GM18520 (cell line): Measurements from ENCODE around the gene TLK1.
A peak's percentile ranks its signal among the peaks of the same experiment; 100 is the strongest.
"Not testable (repeated sequence)": the region's sequence is repeated elsewhere in the genome, so short reads cannot be mapped to it uniquely, and the experiment has no call there.

Source experiments
- ATAC-seq: cut with Tn5 transposase; IDR thresholded peaks from one replicate; pipeline ENCODE4 v1.9.1; 2021; ENCODE audit not compliant: unreplicated experiment

The TLK1 gene

DNA sequence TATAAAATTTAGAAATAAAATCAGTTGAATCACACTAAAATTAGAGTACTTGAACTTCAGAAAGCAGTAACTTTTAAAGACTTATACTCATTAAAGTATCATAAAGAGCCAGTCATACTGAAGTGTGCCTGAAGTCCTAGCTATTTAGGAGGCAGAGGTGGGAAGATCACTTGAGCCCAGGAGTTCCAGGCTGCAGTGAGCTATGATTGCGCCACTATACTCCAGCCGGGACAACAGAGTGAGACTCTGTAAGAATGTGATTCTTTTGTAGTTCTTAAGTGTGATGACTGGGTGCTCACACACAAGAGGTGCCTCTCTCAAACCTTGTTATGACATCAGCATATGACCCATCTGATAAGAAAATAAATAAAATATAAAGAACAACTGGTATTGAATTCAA is 14.6 kb downstream of the TLK1 start:
- no peak for ATAC-seq

DNA sequence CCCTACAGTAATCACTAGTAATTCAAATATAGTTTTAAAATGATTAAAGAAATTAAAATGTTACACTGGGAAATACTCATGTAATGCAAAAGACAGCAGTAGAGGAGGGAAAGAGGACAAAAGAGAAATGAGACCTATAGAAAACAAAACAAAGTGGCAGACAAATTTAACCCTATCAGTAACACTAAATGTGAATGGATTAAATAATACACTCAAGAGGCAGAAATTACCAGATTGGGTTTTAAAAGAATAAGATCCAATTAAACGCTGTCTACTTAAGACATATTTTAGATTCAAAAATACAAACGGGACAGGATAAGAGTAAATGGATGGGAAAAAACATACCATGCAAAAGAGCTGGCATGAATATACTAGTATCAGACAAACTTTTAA is 17.0 kb downstream of the TLK1 start:
- no peak for ATAC-seq

DNA sequence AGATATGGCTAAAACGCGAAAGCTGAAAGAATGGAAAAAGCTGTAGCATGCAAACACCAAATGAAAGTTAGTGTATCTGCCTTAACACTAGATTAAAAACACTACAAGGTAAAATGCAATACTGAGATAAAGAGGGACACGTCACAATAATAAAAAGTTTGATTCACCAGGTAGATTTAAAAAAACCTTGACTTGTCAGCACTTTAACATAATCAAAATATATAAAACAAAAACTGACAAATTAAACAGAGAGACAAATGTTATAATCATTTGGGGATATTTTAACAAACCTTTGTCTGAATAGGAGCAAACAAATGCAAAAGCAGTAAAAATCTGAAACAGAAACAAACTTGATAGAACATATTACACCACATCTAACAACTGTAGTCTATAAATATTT is 18.3 kb downstream of the TLK1 start:
- ATAC-seq = no peak

DNA sequence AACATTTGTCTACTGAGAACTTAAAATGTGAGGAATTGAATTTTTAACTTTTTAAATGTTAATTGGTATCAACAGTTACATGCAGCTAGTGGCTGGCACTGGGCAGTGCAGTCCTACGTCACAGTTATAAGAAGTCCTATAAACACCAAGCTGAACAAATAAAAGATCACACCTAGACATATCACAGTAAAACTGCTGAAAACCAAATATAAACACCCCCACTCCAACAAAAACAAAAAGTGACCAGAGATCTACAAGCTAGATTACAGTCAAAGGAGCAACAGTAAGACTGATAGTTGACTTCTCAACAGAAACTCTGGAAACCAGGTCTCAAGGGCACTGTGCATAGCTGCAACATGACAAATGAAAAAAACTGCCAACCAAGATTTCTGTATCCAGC is 19.4 kb downstream of the TLK1 start:
- no peak for ATAC-seq

DNA sequence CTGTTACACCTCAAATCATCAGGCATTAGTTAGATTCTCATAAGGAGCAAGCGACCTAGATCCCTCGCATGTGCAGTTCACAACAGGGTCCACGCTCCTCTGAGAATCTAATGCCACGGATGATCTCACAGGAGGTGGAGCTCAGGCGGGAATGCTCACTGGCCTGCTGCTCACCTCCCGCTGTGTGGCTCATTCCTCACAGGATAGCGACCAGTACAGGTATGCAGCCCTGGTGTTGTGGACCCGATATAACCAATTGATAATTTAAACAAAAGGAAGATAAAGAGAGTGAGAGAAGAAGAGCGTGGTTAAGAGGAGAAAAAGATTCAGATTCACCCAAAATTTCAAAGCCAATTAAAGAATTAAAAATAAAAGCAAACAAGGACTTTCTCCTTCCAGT is 20.8 kb downstream of the TLK1 start:
- ATAC-seq = no peak

DNA sequence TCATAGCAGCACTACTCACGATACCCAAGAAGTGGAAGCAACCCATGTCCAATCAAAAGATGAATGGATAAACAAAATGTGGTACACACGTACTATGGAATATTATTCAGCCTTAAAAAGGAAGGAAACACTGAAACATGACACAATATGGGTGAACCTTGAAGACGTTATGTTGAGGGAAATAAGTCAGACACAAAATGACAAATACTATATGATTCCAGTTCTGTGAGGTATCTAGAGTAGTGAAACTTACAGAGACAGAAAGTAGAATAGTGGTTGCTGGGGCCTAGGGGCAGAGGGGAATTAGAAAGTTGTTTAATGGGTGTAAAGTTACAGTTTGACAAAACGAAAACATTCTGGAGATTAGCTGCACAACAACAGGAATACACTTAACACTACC is 24.7 kb downstream of the TLK1 start:
- peak; percentile 78 for ATAC-seq

DNA sequence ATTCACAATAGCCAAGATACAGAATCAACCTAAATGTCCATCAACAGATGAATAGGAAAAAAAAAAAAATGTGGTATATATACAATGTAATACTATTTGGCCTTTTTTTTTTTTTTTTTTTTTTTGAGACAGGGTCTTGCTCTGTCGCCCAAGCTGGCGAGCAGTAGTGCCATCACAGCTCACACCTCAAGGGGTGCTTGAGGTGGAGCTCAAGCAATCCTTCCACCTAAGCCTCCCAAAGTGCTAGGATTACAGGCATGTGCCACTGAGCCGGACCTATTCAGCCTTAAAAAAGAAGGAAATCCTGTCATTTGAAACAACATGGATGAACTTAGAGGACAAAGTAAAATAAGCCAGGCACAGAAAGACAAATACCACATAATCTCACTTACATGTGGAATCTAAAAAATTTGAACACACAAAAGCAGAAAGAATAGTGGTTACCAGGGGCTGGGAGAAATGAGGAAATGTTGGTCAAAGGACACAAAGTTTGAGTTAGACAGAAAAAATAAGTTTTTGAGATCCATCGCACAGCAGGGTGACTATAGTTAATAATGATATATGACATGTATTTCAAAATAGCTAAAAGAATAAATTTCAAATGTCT is 26.0 kb downstream of the TLK1 start:
- ATAC-seq = no peak

DNA sequence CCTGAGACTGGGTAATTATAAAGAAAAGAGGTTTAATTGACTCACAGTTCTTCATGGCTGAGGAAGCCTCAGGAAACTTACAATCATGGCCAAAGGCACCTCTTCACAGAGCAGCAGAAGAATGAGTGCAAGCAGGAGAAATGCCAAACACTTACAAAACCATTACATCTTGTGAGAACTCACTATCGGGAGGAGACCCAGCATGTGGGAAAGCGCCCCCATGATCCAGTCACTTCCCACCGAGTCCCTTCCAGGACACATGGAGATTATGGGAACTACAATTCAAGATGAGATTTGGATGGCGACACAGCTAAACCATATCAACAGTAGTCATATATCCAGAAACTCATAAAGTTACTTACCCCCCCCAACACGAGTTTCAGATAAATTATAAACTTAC is 28.6 kb downstream of the TLK1 start:
- no peak for ATAC-seq

DNA sequence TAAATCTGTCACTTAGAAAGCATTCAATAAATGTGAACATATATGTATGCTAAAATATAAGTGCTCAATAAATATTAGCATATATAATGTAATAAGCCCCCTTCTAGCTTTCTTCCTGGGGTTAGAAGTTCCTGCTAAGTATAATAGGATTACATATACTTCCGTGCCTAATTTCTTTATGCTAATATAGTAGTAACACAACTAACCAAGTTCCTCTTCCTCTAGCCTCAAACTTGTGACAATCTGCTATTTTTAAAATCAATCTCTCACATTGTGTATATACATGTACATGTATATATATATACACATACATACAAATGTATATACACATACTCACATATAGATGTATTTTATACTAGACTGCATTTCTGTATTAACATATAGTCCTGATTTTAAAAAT is 32.2 kb downstream of the TLK1 start:
- no peak for ATAC-seq

DNA sequence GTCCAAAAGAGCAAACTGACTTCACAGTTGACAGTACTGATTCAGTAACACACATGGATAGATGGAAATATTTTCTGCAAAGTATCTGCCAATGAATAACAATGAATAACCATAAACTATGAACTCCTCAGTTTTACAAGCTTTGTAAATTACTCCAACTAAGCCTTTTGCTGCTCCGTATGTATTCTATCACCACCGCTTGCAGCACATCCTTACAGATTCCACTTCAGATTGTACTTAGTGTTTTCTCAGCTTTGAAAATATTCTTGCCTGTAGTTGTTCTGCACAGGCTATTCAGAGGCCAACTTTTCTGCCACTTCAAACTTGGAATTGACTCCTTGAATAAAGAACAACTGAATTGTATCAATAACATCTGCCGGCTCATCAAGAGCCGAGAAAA is 36.2 kb downstream of the TLK1 start:
- ATAC-seq = no peak

DNA sequence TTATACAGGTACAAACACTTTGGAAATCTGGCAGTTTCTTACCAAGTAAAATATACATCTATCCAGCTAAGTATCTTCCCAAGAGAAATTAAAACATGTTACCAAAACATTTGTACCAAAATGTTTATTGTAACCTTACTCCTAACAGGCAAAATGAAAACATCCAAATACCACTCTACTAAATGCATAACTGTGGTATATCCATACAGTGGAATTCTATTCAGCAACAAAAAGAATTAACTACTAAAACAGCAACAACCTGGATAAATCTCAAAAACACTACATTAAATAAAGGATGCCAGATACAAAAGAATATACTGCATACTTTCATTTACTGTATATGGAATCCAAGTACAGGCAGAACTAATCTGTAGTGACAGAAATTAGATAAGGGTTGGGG is 51.1 kb downstream of the TLK1 start:
- ATAC-seq = no peak

DNA sequence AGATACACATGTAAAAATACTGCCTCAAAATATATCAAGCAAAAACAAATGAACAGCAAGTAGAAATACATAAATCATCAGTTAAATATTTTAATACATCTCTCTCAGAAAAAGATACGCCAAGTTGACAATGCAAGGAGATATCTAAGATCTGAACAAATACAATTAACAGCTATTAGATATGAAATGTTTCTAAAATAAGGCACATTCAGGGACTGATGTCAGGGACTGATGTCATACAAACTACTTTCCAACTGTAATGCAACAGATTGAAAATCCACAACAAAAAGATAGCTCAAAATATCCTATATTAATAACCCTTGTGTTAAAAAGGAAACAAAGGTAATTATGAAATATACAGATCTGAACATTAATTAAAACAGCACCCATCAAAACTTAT is 51.7 kb downstream of the TLK1 start:
- ATAC-seq = no peak

DNA sequence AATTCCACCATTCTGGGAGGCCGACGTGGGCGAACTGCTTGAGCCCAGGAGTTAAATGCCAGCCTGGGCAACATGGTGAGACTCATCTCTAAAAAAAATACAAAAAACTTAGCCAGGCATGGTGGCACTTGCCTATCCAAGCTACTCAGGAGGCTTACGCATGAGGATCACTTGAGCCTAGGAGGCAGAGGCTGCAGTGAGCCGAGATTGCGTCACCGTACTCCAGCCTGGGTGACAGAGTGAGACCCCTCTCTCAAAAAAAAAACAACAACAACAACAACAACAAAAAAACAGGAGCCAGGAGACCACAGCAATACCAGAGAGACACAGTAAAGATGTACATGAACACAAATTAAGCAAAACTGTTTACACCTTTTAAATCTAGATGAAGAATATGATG is 52.9 kb downstream of the TLK1 start:
- ATAC-seq = no peak

DNA sequence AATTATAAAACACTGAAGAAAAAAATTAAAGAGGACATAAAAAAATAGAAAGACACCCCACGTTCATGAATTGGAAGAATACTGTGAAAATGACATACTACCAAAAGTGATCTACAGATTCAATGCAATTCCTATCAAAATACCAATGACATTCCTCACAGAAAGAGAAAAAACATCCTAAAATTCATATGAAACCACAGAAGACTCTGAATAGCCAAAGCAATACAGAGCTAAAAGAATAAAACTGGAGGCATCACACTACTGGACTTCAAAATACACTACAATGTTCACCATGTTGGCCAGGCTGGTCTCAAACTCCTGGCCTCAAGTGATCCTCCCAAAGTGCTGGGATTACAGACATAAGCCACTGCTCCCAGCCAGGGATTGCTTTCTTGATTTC is 56.3 kb downstream of the TLK1 start:
- ATAC-seq = no peak

DNA sequence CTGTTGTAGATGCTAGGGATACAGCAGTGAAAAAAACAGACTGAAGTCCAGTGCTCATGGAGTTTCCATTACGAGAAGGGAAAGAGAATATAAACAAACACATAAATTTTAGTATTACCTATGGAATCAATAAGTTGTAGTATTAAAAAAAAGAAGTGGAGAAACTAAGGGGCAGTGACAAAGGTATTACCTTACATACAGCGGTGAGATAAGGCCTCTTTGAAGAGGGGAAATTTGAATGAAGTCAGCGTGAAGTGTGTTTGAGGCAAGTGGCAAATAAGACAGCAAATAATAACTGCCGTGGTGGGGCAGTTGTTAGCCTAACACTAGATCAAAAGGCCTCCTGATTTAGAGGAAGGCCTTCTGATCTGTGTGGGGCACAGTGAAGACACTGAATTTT is 57.9 kb downstream of the TLK1 start:
- no peak for ATAC-seq

DNA sequence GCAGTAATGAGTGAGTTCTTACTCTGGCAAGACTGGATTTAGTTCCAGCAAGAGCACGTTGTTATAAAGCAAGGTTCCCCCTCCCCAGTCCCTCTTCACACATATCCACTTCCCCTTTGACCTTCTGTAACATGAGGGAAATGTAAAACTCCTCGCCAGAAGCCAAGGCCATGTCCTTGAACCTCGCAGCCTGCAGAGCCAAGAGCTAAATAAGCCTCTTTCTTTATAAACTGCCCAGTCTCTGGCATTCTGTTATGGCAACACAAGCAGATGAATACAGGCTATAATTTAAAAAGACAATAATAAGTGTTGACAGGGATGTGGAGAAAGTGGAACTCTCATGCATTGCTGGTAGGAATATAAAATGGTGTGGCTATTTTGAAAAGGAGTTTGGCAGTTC is 60.3 kb downstream of the TLK1 start:
- ATAC-seq = no peak

DNA sequence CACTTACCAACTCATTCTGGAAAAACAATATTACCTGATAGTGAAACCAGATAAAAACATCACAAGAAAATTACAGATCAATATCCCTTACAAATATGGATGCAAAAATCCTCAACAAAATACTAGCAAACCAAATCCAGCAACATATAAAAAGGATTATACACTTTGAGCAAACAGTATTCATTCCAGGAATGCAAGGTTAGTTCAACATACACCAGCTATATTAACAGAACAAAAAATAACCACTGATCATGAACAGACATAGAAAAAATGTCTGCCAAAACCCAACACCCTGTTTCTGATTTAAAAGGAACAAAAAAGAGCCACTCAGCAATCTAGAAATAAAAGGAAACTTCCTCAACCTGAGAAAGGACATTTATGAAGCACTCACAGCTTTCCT is 62.1 kb downstream of the TLK1 start:
- ATAC-seq = no peak

DNA sequence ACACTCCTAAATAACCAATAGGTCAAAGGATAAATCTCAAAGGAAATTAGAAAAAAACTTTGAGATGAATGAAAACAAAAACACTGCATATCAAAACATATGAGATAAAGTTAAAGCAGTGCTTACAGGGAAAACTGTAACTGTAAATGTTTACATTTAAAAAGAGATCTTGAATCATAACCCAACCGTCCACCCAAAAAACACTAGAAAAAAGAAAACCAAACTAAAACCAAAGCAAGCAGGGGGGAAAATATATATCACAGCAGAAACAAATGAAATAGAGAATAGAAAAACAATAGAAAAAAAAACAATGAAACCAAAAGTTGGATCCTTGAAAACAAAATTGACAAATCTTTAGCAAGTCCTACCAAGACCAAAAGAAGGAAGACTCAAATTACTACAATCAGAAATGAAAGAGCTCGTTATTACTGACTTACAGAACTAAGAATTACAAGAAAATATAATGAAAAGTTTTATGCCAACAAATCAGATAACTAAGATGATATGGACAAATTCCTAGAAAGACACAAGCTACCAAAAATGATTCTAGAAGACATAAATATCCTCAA is 65.6 kb downstream of the TLK1 start:
- ATAC-seq = no peak

DNA sequence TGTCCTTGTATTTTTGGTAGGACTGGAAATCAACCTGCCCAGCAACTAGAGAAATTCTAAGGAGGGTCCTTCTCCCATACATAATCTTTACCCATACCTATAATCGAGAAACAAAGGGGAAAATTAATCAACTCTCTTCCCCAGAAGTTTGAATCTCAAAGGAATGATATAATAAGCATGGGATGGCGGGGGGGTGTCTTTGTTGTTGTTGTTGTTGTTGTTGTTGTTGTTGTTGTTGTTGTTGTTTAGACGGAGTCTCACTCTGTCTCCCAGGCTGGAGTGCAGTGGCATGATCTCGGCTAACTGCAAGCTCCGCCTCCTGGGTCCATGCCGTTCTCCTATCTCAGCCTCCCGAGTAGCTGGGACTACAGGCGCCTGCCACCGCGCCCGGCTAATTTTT is 69.2 kb downstream of the TLK1 start:
- ATAC-seq = not testable (repeated sequence)

DNA sequence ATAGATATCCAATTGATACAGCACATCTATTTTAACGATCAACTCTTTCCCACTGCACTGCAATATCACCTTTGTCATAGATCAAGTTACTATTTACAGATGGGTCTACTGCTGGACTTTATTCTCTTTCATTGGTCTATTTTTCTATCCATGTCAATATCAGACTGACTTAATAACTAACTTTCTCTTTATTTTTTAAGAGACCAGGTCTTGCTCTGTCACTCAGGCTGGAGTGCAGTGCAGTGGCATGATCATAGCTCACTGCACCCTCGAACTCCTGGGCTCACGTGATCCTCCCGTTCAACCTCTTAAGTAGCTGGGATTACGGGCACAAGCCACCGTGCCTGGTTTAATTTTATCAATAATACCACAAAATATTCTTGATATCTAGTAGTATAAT is 71.2 kb downstream of the TLK1 start:
- no peak for ATAC-seq

DNA sequence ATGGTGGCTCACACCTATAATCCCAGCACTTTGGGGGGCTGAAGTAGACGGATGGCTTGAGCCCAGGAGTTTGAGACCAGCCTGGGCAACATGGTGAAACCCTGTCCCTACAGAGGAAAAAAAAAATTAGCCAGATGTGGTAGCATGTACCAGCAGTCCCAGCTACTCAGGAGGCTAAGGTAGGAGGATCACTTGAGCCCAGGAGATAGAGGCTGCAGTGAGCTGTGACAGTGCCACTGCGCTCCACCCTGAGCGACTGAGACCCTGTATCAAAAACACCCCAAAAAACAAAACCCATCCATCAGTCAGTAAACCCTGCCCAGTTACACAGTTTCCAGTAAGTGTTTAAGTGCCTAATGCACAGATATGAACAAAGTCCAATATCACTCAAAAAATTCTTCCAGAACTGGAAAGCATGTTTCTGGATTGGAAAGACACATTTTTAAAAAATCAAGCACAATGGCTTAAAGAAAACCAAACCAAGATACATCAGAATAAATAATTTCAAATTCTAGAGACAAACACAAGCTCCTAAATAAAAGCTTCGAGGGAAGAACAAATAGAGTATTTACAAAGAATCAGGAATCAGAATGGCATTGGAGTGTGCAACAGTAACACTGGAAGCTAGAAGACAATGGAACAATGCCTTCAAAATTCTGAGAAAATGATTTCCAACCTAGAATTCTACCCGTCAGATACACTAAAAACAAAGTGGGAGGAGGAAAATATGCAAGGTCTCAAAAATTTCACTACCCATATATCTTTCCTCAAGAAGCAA is 72.4 kb downstream of the TLK1 start:
- ATAC-seq = no peak

DNA sequence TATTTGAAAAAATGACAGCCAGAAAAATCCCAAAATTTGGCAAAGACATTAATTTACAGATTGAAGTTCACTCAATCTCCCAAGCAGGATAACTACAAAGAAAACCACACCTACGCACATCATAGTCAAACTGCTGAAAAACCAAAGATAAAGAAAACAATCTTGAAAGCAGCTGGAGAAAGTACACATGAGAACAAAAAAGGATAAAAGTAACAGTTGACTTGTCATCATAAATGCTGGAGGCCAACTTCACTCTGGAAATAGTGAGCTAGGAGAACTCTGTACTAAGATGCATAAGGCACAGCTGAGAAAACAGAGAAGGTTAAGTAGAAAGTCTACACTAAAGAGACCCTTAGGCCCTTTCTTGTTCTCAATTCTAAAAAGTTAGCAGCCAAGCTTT is 73.1 kb downstream of the TLK1 start:
- no peak for ATAC-seq
